Dendritic cell treated with granulocyte-macrophage colony-stimulating factor and Interleukin-4, amounts not matched to agents 40 ng/mL and 50 ng/mL, for 4 days (primary cell): ENCODE data around the gene ALDH3B1.

ENCODE experiments used
- H3K27ac Mint-ChIP-seq: one replicate; pipeline ENCODE4 v1.8.0; 2022; ENCODE audit warnings: mild to moderate bottlenecking, mixed read lengths
- H3K27me3 Mint-ChIP-seq: one replicate; pipeline ENCODE4 v1.8.0; 2022; ENCODE audit warnings: mild to moderate bottlenecking, mixed read lengths
- H3K36me3 Mint-ChIP-seq: one replicate; pipeline ENCODE4 v1.8.0; 2022; ENCODE audit warnings: low read depth, mixed read lengths
- H3K4me1 Mint-ChIP-seq: one replicate; pipeline ENCODE4 v1.8.0; 2022; ENCODE audit warnings: low read depth, mixed read lengths
- H3K4me3 Mint-ChIP-seq: one replicate; pipeline ENCODE4 v1.8.0; 2022; ENCODE audit warnings: mild to moderate bottlenecking, moderate library complexity, mixed read lengths
- H3K9me3 Mint-ChIP-seq: one replicate; pipeline ENCODE4 v1.8.0; 2022; ENCODE audit warnings: mixed read lengths
- intact Hi-C: fragments of 100-400 bp; cut with micrococcal nuclease; formaldehyde crosslinking; loops from one replicate; pipeline ENCODE4 v1.15.0; 2022

ALDH3B1 gene

DNA sequence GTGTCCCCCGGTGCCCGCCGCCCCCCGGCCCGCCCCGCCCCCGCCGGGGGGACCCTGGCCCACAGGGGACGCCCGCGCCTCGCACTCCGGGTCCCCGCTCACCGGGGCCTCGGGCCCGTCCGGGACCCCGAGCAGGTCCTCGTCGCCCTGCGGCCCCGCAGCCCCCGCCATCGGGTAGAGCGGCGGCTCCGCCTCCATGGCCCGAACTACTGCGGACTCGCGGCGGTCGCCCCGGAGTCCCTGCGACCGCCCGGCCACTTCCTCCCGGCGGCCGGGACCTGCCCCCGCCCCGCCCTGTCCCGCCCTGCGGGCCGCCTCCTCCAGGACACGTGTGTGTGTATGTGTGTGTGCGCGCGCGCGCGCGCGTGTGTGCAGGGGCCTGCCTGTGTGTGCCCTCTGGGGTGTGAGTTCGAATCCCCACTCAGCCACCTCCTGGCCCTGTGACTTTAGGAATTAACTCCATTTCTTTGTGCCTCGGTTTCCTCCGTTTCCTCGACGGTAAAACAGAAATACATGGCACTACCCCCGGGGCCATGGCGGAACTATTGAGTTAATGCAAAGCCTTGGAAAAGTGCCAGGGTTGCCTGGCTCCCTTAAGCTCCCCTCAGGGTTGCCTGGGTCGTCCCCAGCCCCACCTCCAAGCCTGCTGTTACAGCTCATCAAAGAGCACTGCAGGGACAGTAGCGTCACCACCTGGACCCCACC, 6.1 kb upstream of the ALDH3B1 start, which contains the start of gene UNC93B1:
Gene UNC93B1 (minus strand): TSS at position 252 of the 705 bp plus-strand sequence. CDS start 54 bp downstream, at position 198.
- intact Hi-C loops, result no loop called here
- no peaks in the 10 kb centered on the region for H3K27me3 Mint-ChIP-seq
- peaks cover 39% of the 10 kb centered on the region for H3K36me3 Mint-ChIP-seq
- peak within 1 kb of the TSS; percentile 72 for H3K27ac Mint-ChIP-seq
- peak within 1 kb of the TSS; percentile 87 for H3K4me3 Mint-ChIP-seq
- peaks cover 74% of the 10 kb centered on the region for H3K4me1 Mint-ChIP-seq
- no peaks in the 10 kb centered on the region for H3K9me3 Mint-ChIP-seq

GRCh38 chr11:68004551-68005335, 5.4 kb upstream of the ALDH3B1 start:
- peak overlapping the region; percentile 70 for H3K4me3 Mint-ChIP-seq
- peaks cover 32% of the 10 kb centered on the region for H3K36me3 Mint-ChIP-seq
- H3K9me3 Mint-ChIP-seq, result no peaks in the 10 kb centered on the region
- intact Hi-C loops, result no loop called here
- H3K27ac Mint-ChIP-seq, result peak overlapping the region; percentile 72
- peaks cover 74% of the 10 kb centered on the region for H3K4me1 Mint-ChIP-seq
- no peaks in the 10 kb centered on the region for H3K27me3 Mint-ChIP-seq

DNA sequence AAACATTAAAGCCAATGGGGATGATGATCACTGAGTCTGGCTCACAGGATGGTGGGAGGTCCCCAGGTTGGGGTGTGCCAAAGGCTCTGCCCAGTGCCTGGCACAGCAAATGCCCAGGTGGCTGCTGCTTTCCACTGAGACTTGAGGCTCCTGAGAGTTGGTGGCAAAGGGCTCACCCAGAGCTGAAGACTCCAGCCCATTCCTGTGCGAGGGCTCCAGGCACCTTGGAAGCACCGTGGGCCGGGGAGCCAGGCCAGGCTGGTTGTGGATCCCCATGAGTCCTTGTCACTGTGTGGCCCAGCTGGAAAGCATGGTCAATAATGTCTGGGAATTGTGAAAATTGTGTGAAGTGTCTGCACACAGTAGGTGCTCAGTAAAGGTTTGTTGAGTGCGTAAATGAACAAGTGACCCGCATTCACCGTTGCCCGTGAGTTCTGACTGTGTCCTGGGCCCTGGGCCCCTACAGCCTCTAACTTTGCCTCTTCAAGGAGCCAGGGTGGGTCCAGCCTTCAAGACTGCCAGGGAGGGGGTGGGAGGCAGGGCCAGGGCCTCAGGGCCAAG, 3.4 kb upstream of the ALDH3B1 start:
- no peak overlapping the region for H3K27ac Mint-ChIP-seq
- H3K36me3 Mint-ChIP-seq, result peaks cover 25% of the 10 kb centered on the region
- H3K27me3 Mint-ChIP-seq, result no peaks in the 10 kb centered on the region
- intact Hi-C loops, result no loop called here
- H3K4me1 Mint-ChIP-seq, result peaks cover 83% of the 10 kb centered on the region
- H3K4me3 Mint-ChIP-seq, result no peak overlapping the region
- no peaks in the 10 kb centered on the region for H3K9me3 Mint-ChIP-seq

DNA sequence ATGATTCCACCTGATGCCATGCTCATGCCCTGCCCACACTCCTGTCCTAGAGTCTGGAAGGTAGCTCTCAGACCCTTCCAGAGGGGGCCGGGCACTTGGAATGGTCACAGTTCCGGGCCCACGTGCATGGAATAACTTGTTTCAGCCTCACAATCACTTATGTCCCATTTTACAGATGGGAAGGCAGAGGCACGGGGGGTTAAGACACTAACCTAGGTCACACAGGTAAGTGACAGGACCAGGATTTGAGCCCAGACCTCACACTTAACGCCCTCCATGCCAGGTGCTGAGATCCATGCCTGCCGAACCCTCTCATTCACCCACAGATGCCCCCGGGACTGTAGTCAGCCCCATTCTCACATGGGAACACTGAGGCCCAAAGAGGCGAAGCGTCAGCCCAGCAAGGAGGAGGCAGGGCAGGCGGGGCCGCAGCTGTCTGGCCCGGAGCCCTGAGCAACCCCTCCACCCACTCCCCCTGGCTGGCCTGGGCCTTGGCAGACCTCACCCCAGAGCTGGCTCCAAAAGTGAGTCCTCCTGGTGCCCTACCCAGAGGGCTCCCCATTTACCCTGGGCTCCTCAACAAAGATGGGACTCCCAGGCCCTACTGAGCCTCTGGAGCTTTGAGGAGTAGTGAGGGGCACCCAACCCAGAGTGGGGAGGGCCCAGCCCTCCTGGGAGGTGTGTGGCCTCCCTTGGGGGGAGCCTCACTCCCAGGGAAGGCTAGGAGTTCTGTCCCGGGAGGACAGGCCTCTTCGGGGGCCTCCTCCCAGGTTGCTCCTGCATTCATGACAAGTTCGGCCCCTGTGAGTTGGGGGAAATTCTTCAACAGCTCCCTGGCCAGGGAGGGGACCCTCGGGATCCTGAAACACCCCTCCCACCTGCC, 2.4 kb upstream of the ALDH3B1 start:
- Mint-ChIP-seq H3K36me3 (peaks cover 16% of the 10 kb centered on the region), H3K9me3 (no peaks in the 10 kb centered on the region), H3K27ac (peak overlapping the region; percentile 99), H3K27me3 (no peaks in the 10 kb centered on the region), H3K4me1 (peaks cover 83% of the 10 kb centered on the region), H3K4me3 (no peak overlapping the region)
- intact Hi-C loops, result no loop called here

GRCh38 chr11:68008381-68009337, 1.5 kb upstream of the ALDH3B1 start:
- Mint-ChIP-seq H3K9me3 (no peaks in the 10 kb centered on the region), H3K4me3 (peak overlapping the region; percentile 87), H3K36me3 (peaks cover 21% of the 10 kb centered on the region), H3K27me3 (no peaks in the 10 kb centered on the region), H3K4me1 (peaks cover 88% of the 10 kb centered on the region), H3K27ac (peak overlapping the region; percentile 99)
- intact Hi-C loops, result no loop called here

DNA sequence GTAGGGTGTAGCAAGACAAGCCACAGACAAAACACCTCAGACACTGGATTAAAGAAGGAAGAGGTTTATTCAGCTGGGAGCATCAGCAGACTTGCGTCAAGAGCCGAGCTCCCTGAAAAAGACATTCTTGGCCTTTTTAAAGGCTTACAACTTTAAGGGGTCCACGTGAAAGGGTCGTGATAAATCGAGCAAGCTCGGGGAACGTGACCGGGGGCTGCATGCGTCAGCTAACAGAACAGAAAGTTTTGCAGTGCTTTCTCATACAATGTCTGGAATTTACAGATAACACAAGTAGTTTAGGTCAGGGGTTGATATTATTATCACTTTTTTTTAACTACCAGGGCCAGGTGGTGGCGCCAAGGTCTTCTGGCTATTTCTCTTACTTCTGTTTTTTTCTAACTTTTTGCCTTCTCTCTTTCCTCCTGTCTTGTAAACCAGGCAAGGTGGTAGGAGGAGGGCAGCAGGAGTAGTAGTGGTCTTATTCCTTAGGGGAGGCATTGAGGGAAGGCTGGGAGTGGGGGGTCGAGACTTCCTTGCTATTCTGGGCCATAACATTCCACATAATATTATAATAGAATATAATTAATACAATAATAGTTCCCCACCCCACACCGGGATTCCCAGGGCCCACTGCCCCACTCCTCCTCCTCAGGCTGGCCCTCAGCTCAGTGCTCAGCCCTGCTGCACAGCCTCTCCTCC, 587 bp upstream of the ALDH3B1 start:
- H3K4me3 Mint-ChIP-seq, result peak overlapping the region; percentile 87
- peaks cover 30% of the 10 kb centered on the region for H3K36me3 Mint-ChIP-seq
- H3K4me1 Mint-ChIP-seq, result peaks cover 91% of the 10 kb centered on the region
- H3K9me3 Mint-ChIP-seq, result no peaks in the 10 kb centered on the region
- H3K27me3 Mint-ChIP-seq, result no peaks in the 10 kb centered on the region
- intact Hi-C loops, result loop anchor here (2.0 kb wide), 2 partner anchors 13 to 31 kb away; no protein-coding TSS in a partner anchor
- H3K27ac Mint-ChIP-seq, result peak overlapping the region; percentile 99

GRCh38 chr11:68011051-68011943, 1.2 kb downstream of the ALDH3B1 start:
- H3K36me3 Mint-ChIP-seq, result peaks cover 47% of the 10 kb centered on the region
- no peaks in the 10 kb centered on the region for H3K27me3 Mint-ChIP-seq
- H3K9me3 Mint-ChIP-seq, result no peaks in the 10 kb centered on the region
- H3K27ac Mint-ChIP-seq, result peak overlapping the region; percentile 99
- peaks cover 88% of the 10 kb centered on the region for H3K4me1 Mint-ChIP-seq
- H3K4me3 Mint-ChIP-seq, result peak overlapping the region; percentile 87
- intact Hi-C loops, result loop anchor here (2.0 kb wide), 2 partner anchors 14 to 30 kb away; no protein-coding TSS in a partner anchor

DNA sequence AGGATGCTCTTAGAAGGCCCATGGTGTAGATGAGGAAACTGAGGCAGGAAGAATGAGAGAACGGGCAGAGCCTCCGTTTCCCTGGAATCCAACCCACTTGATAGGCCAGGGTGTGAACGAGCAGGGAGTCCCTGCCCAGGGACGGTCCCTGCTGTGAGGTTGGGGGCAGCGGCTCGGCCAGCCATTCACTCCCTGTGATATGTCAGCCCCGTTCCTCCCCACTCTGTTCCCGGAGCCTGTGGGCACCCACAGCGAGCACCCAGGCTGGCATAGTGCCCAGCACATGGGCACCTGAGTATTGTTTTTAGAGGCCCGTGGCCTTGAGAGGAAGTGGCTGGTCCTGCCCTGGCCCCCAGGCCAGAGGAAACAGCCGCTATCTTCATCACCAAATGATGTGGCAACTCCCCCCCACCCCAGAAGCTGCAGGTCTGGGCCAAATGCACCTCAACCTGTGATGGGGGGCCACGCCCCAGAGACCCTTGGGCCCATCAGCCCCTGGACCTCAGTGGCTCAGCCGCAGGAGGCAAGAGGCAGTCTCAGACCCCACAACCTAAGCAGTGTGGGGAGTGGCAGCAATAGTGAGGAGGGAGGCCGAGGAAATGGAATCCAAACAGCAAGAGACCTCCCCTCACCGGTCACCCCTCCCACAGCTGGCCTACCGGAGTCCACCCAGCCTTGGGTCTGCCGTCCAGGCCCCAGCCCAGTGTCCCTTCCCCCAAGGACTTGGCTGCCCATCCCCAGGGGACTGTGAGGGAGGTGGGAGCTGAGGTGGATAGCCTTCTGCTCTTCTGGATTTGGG, 2.1 kb downstream of the ALDH3B1 start:
- no peaks in the 10 kb centered on the region for H3K9me3 Mint-ChIP-seq
- peak overlapping the region; percentile 87 for H3K4me3 Mint-ChIP-seq
- no peaks in the 10 kb centered on the region for H3K27me3 Mint-ChIP-seq
- H3K36me3 Mint-ChIP-seq, result peaks cover 57% of the 10 kb centered on the region
- peak overlapping the region; percentile 99 for H3K27ac Mint-ChIP-seq
- H3K4me1 Mint-ChIP-seq, result peaks cover 86% of the 10 kb centered on the region
- intact Hi-C loops, result no loop called here

DNA sequence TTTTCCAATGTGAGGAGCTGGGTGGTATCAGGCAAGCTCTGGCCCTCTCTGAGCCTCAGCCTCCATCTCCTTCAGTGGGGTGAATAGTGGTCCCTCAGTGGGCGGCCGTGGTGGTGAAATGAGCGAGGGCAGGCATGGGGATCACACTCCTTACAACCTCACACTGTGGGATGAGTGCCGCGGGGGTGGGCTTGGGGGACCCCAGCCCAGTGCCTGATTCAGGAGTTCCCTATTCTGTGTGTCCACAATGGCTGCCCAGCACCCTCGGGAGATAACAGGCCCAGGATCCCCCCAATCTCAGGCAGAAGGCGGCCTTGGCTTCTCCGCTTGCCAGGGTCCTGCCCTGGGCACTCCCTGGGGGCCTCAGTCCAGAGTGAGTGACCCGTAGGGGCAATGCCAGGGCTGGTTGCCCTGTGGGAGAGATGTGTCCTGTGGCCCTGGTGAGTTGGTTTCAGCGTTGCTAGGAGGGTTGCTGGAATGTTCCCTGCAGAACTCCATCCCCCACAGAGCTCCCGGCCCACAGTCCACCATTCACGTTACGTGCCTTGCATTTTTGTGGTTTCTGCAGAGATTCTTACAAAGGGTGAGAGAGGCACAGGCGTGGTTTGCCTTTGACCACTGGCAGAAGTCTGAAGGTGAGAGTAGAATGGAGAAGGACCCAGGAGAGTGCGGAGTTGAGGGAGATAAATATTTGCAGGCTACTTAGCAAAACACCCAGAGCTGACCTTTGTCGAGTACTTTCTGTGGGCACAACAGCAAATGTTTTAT, 2.9 kb downstream of the ALDH3B1 start:
- Mint-ChIP-seq H3K4me1 (peaks cover 87% of the 10 kb centered on the region), H3K36me3 (peaks cover 65% of the 10 kb centered on the region), H3K27me3 (no peaks in the 10 kb centered on the region), H3K9me3 (no peaks in the 10 kb centered on the region), H3K4me3 (no peak overlapping the region), H3K27ac (peak overlapping the region; percentile 99)
- intact Hi-C loops, result no loop called here

DNA sequence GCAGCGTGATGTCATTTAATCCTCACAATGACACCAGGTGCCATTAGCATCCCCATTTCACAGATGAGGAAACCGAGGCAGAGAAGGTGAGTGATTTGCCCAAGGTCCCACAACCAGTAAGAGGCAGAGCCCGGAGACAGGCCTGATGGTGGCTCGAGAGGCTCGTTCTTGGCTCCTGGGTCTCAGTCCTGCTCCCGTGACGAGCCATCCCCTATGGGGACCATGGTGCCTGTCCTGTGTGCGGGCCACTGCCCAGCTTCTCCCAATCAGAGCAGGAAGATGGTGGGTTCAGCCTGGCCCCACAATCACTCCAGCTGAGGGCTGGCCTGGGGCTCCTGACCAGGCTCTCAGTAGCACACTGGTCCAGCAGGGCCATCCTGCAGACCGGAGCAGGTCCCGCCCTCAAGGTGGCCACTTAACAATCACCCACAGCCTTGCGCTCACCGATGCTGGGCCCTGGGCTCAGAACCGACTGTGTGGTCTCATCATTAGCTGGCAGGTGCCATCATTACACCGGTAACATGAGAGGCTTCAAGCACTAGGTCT, 3.6 kb downstream of the ALDH3B1 start:
- Mint-ChIP-seq H3K27me3 (no peaks in the 10 kb centered on the region), H3K27ac (peak overlapping the region; percentile 99), H3K4me3 (no peak overlapping the region), H3K36me3 (peaks cover 71% of the 10 kb centered on the region), H3K4me1 (peaks cover 84% of the 10 kb centered on the region), H3K9me3 (no peaks in the 10 kb centered on the region)
- intact Hi-C loops, result no loop called here
